HFFc6 (cell line): ENCODE results near the gene HOXD11. TPM values are rescaled to one million over a fixed set of nuclear protein-coding genes. Genes with fewer than 3 reads are reported as not detected.

Experiments
- DNase-seq: peaks from one replicate; pipeline ENCODE4 v3.0.0-alpha.2; 2018
- H3K27ac Mint-ChIP-seq: 2 replicates; pipeline ENCODE4 v1.8.0; 2020; ENCODE audit warnings: mild to moderate bottlenecking, mixed read lengths
- H3K27me3 Mint-ChIP-seq: 2 replicates; pipeline ENCODE4 v1.8.0; 2021; ENCODE audit warnings: mild to moderate bottlenecking, moderate library complexity, mixed read lengths; ENCODE audit not compliant: insufficient read depth
- H3K36me3 Mint-ChIP-seq: 2 replicates; pipeline ENCODE4 v1.8.0; 2021; ENCODE audit warnings: low read depth, mixed read lengths
- H3K4me1 Mint-ChIP-seq: 2 replicates; pipeline ENCODE4 v1.8.0; 2020; ENCODE audit warnings: low read depth, mixed read lengths
- H3K4me3 Mint-ChIP-seq: 2 replicates; pipeline ENCODE4 v1.8.0; 2020; ENCODE audit warnings: mild to moderate bottlenecking, moderate library complexity, mixed read lengths
- H3K9me3 Mint-ChIP-seq: 2 replicates; pipeline ENCODE4 v1.8.0; 2020; ENCODE audit warnings: mild to moderate bottlenecking, mixed read lengths
- CTCF ChIP-seq: fragments of 200-600 bp; sonication (generic); IDR thresholded peaks from 2 replicates; pipeline ENCODE4 v1.5.0; 2021; ENCODE audit warnings: antibody characterized with exemption, mild to moderate bottlenecking
- total RNA-seq, 6 experiments: library from RNA; stranded (reverse); fragmentation: NEBNext Ultra II Directional; extraction: Animal tissue kit (Norgen Biotek cat#: 25700); gene quantifications; 2 replicates in 1 of 6; 3 replicates in 5 of 6; pipeline ENCODE4 v1.2.3, GENCODE V29; 2021

Gene HOXD11
- total RNA-seq, 6 experiments from 2014 or later = 6.0 to 10.2 (median 7.6) TPM

- Mint-ChIP-seq H3K4me1 (peaks cover 17% of the 10 kb centered on the region; the same call in 1 of the 2 replicates), H3K27ac (no peak overlapping the region), H3K9me3 (no peaks in the 10 kb centered on the region), H3K4me3 (no peak overlapping the region; the same call in 1 of the 2 replicates), H3K36me3 (no peaks in the 10 kb centered on the region; the same call in 1 of the 2 replicates), H3K27me3 (peaks cover 65% of the 10 kb centered on the region)
- TF ChIP-seq CTCF = no peak
- DNase-seq = no peak
Measured at GRCh38 chr2:176148751-176149421, 41.8 kb downstream of the HOXD11 start.

GRCh38 chr2:176149481-176149938, 42.4 kb downstream of the HOXD11 start:
- Mint-ChIP-seq H3K36me3 (no peaks in the 10 kb centered on the region; the same call in 1 of the 2 replicates), H3K27me3 (peaks cover 72% of the 10 kb centered on the region), H3K4me1 (peaks cover 17% of the 10 kb centered on the region; the same call in 1 of the 2 replicates), H3K27ac (no peak overlapping the region), H3K9me3 (no peaks in the 10 kb centered on the region), H3K4me3 (no peak overlapping the region)
- DNase-seq = no peak
- no peak for TF ChIP-seq CTCF

- Mint-ChIP-seq H3K36me3 (no peaks in the 10 kb centered on the region; the same call in 1 of the 2 replicates), H3K4me1 (peaks cover 17% of the 10 kb centered on the region; the same call in 1 of the 2 replicates), H3K27me3 (peaks cover 73% of the 10 kb centered on the region), H3K27ac (no peak overlapping the region), H3K9me3 (no peaks in the 10 kb centered on the region), H3K4me3 (no peak overlapping the region)
- no peak for DNase-seq
- TF ChIP-seq CTCF = no peak
Measured at GRCh38 chr2:176149939-176150583, 43.0 kb downstream of the HOXD11 start.

- Mint-ChIP-seq H3K9me3 (no peaks in the 10 kb centered on the region), H3K36me3 (no peaks in the 10 kb centered on the region; the same call in 1 of the 2 replicates), H3K27ac (no peak overlapping the region), H3K27me3 (peaks cover 71% of the 10 kb centered on the region), H3K4me3 (no peak overlapping the region; the same call in 1 of the 2 replicates), H3K4me1 (peaks cover 17% of the 10 kb centered on the region; the same call in 1 of the 2 replicates)
- no peak for TF ChIP-seq CTCF
- no peak for DNase-seq
Measured at GRCh38 chr2:176150584-176151441, 43.7 kb downstream of the HOXD11 start.
